ENCODE measurements around the gene UIMC1. TPM values are rescaled to one million over a fixed set of nuclear protein-coding genes. Genes with fewer than 3 reads are reported as not detected.

Gene UIMC1
- total RNA-seq, 4 donors from 2014 or later: 18.2 to 31.0 (median 29.2) TPM

DNA sequence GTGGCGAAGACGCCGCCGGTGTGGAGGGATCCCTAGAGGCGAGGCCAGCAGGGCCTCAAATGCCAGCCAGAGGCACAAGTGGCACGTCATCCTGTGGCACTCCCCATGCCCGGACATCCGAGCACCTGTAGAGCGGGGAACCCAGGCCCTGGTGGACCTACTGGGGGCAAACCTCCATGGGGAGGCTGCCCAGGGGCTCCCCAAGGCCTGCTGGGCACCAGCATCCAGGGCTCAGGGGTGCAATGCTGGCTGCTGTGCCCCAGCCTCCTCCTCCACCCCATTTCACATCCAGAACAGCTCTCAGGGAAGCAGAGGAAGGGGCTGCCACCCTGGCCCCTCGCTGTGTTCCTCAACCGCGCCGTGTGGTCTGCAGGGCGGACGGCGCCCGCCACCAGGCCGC is 151.0 kb downstream of the UIMC1 start:
- 91 to 92% methylated on average over 18 of the region's 18 CpGs for WGBS, 2 donors
- H3K4me3 ChIP-seq (ENCODE audit: low read depth, poor library complexity, severe bottlenecking): no peak overlapping the region
- no peak for DNase-seq (ENCODE audit: low spot score in 2 of 2)
- TF ChIP-seq POLR2A (IDR thresholded peaks at IDR 0.05): no peak
- TF ChIP-seq, protein P1, sequence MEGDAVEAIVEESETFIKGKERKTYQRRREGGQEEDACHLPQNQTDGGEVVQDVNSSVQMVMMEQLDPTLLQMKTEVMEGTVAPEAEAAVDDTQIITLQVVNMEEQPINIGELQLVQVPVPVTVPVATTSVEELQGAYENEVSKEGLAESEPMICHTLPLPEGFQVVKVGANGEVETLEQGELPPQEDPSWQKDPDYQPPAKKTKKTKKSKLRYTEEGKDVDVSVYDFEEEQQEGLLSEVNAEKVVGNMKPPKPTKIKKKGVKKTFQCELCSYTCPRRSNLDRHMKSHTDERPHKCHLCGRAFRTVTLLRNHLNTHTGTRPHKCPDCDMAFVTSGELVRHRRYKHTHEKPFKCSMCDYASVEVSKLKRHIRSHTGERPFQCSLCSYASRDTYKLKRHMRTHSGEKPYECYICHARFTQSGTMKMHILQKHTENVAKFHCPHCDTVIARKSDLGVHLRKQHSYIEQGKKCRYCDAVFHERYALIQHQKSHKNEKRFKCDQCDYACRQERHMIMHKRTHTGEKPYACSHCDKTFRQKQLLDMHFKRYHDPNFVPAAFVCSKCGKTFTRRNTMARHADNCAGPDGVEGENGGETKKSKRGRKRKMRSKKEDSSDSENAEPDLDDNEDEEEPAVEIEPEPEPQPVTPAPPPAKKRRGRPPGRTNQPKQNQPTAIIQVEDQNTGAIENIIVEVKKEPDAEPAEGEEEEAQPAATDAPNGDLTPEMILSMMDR (IDR thresholded peaks at IDR 0.05): no peak
- intact Hi-C loops (cut with DNase I; ENCODE audit: low total_unique reads): no loop called here

Other genes with a start within 250 kb of the UIMC1 start
- under 1 TPM in 3 of 4 donors, not detected in 1; 0.13 to 0.25 (median 0.23) TPM for gene UNC5A, start 196.2 kb downstream of the UIMC1 start, total RNA-seq
- 1 to 10 TPM in 2 of 4 donors, under 1 TPM in 2; 0.32 to 1.7 (median 0.76) TPM for gene HK3, start 107.4 kb downstream of the UIMC1 start, total RNA-seq
- 10 to 100 TPM in 3 of 4 donors, 1 to 10 TPM in 1; 8.4 to 21.6 (median 16.3) TPM for gene ZNF346, start 15.9 kb upstream of the UIMC1 start, total RNA-seq
- gene FGFR4, start 80.1 kb upstream of the UIMC1 start, total RNA-seq: 1 to 10 TPM in 2 of 4 donors, under 1 TPM in 2; 0.13 to 8.0 (median 1.1) TPM
- gene NSD1, start 127.0 kb upstream of the UIMC1 start, total RNA-seq: 10 to 100 TPM; 25.1 to 36.8 (median 34.2) TPM

All from lower leg skin (tissue), 4 donors.